ENCODE results near the gene PDE6G.

GRCh38 chr17:81700353-81701287 lies 44.3 kb upstream of the PDE6G start:
- TF ChIP-seq EZH2 (IDR thresholded peaks at IDR 0.05) (no peak), CTCF (IDR thresholded peaks at IDR 0.05) (no peak)
